ENCODE data around the gene ISM1.

ISM1 gene

GRCh38 chr20:13295637-13296036 lies 74.6 kb downstream of the ISM1 start:
- DNase-seq (ENCODE audit: low read depth), result no peak
- no peak for TF ChIP-seq CTCF (IDR thresholded peaks at IDR 0.05; ENCODE audit: low read depth, low read length, missing control alignments)
- H3K4me3 ChIP-seq (ENCODE audit: low read depth, low read length), result no peak overlapping the region

- DNase-seq (ENCODE audit: low read depth), result no peak
- no peak for TF ChIP-seq CTCF (IDR thresholded peaks at IDR 0.05; ENCODE audit: low read depth, low read length, missing control alignments)
- no peak overlapping the region for H3K4me3 ChIP-seq (ENCODE audit: low read depth, low read length)
Measured at GRCh38 chr20:13296070-13296469, 75.0 kb downstream of the ISM1 start.

GRCh38 chr20:13297147-13297899 lies 76.2 kb downstream of the ISM1 start:
- DNase-seq (ENCODE audit: low read depth), result no peak
- no peak for TF ChIP-seq CTCF (IDR thresholded peaks at IDR 0.05; ENCODE audit: low read depth, low read length, missing control alignments)
- H3K4me3 ChIP-seq (ENCODE audit: low read depth, low read length), result no peak overlapping the region

GRCh38 chr20:13298692-13299373 lies 77.8 kb downstream of the ISM1 start:
- DNase-seq (ENCODE audit: low read depth), result no peak
- H3K4me3 ChIP-seq (ENCODE audit: low read depth, low read length), result no peak overlapping the region
- TF ChIP-seq CTCF (IDR thresholded peaks at IDR 0.05; ENCODE audit: low read depth, low read length, missing control alignments), result no peak

GRCh38 chr20:13299401-13299800 lies 78.3 kb downstream of the ISM1 start:
- DNase-seq (ENCODE audit: low read depth), result no peak
- H3K4me3 ChIP-seq (ENCODE audit: low read depth, low read length), result no peak overlapping the region
- no peak for TF ChIP-seq CTCF (IDR thresholded peaks at IDR 0.05; ENCODE audit: low read depth, low read length, missing control alignments)

GRCh38 chr20:13301596-13301995 lies 80.5 kb downstream of the ISM1 start:
- H3K4me3 ChIP-seq (ENCODE audit: low read depth, low read length), result no peak overlapping the region
- DNase-seq (ENCODE audit: low read depth), result no peak
- TF ChIP-seq CTCF (IDR thresholded peaks at IDR 0.05; ENCODE audit: low read depth, low read length, missing control alignments), result no peak

Measured in GM12864 (cell line).